Measurements from ENCODE around the gene WDR6.

DNA sequence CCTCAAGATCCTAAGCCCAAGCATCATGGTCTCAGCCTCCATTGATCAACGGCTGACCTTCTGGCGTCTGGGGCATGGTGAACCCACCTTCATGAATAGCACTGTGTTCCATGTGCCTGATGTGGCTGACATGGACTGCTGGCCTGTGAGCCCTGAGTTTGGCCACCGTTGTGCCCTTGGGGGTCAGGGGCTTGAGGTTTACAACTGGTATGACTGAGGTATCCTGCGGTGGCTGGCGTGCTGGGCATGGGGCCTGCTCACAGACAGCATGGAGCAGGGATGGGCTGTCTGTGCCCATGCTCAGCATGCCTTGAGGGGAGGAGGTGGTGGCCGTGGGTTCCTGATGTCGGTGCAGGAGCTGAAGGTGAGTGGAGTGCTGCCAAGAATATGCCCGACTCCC, 7.9 kb downstream of the WDR6 start:
- TF ChIP-seq, protein P1, sequence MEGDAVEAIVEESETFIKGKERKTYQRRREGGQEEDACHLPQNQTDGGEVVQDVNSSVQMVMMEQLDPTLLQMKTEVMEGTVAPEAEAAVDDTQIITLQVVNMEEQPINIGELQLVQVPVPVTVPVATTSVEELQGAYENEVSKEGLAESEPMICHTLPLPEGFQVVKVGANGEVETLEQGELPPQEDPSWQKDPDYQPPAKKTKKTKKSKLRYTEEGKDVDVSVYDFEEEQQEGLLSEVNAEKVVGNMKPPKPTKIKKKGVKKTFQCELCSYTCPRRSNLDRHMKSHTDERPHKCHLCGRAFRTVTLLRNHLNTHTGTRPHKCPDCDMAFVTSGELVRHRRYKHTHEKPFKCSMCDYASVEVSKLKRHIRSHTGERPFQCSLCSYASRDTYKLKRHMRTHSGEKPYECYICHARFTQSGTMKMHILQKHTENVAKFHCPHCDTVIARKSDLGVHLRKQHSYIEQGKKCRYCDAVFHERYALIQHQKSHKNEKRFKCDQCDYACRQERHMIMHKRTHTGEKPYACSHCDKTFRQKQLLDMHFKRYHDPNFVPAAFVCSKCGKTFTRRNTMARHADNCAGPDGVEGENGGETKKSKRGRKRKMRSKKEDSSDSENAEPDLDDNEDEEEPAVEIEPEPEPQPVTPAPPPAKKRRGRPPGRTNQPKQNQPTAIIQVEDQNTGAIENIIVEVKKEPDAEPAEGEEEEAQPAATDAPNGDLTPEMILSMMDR (IDR thresholded peaks at IDR 0.05) = no peak
- no peak for TF ChIP-seq POLR2A (IDR thresholded peaks at IDR 0.05)

Data from body of pancreas (tissue), 4 donors.